Mesendoderm (in vitro differentiated cells): ENCODE results near the gene UBAC1.
"Not testable (repeated sequence)": the region's sequence is repeated elsewhere in the genome, so short reads cannot be mapped to it uniquely, and the experiment has no call there.

Experiments used
- DNase-seq: peaks from one replicate; pipeline ENCODE4 v3.0.0; 2013
- H2AK5ac ChIP-seq: 2 replicates; pipeline ENCODE4 v1.6.1; 2013; ENCODE audit warnings: low read length, inconsistent platforms
- H2BK120ac ChIP-seq: 2 replicates; pipeline ENCODE4 v1.6.1; 2013; ENCODE audit warnings: low read depth, mild to moderate bottlenecking, low read length, moderate library complexity, mixed read lengths
- H2BK15ac ChIP-seq: replicated peaks from 2 replicates; pipeline ENCODE4 v1.6.1; 2013; ENCODE audit warnings: low read depth, mild to moderate bottlenecking, moderate library complexity
- H2BK5ac ChIP-seq: 2 replicates; pipeline ENCODE4 v1.6.1; 2013; ENCODE audit warnings: low read length, inconsistent platforms
- H3K18ac ChIP-seq: 2 replicates; pipeline ENCODE4 v1.6.1; 2013; ENCODE audit warnings: mild to moderate bottlenecking, low read length, mixed read lengths
- H3K23ac ChIP-seq: one replicate; pipeline ENCODE4 v1.6.1; 2013; ENCODE audit warnings: low read length
- H3K27ac ChIP-seq: 2 replicates; pipeline ENCODE4 v1.5.1; 2013; ENCODE audit warnings: low read depth, mild to moderate bottlenecking, inconsistent platforms, low read length, moderate library complexity
- H3K27me3 ChIP-seq: 2 replicates; pipeline ENCODE4 v1.6.1; 2013; ENCODE audit warnings: low read length, control low read depth, mild to moderate bottlenecking, inconsistent platforms; ENCODE audit not compliant: insufficient read depth, poor library complexity
- H3K36me3 ChIP-seq: 2 replicates; pipeline ENCODE4 v1.6.1; 2013; ENCODE audit warnings: low read length, inconsistent platforms; ENCODE audit not compliant: control insufficient read depth, insufficient read depth
- H3K4ac ChIP-seq: one replicate; pipeline ENCODE4 v1.6.1; 2013; ENCODE audit warnings: low read depth, mild to moderate bottlenecking, low read length, moderate library complexity
- H3K4me1 ChIP-seq: 2 replicates; pipeline ENCODE4 v1.6.1; 2013; ENCODE audit warnings: low read depth, low read length, inconsistent platforms; ENCODE audit not compliant: control insufficient read depth
- H3K4me2 ChIP-seq: 2 replicates; pipeline ENCODE4 v1.6.1; 2013; ENCODE audit warnings: low read length
- H3K4me3 ChIP-seq: 2 replicates; pipeline ENCODE4 v1.5.1; 2013; ENCODE audit warnings: mild to moderate bottlenecking, low read length
- H3K56ac ChIP-seq: one replicate; pipeline ENCODE4 v1.6.1; 2013; ENCODE audit warnings: low read length
- H3K79me1 ChIP-seq: 2 replicates; pipeline ENCODE4 v1.6.1; 2013; ENCODE audit warnings: low read length, inconsistent platforms
- H3K79me2 ChIP-seq: 2 replicates; pipeline ENCODE4 v1.6.1; 2013; ENCODE audit warnings: mild to moderate bottlenecking, low read length; ENCODE audit not compliant: control insufficient read depth, insufficient read depth
- H3K9ac ChIP-seq: 2 replicates; pipeline ENCODE4 v1.6.1; 2013; ENCODE audit warnings: low read length, inconsistent platforms
- H4K5ac ChIP-seq: one replicate; pipeline ENCODE4 v1.6.1; 2013; ENCODE audit warnings: low read length
- H4K8ac ChIP-seq: one replicate; pipeline ENCODE4 v1.6.1; 2013; ENCODE audit warnings: low read depth, mild to moderate bottlenecking, control low read depth, low read length, moderate library complexity
- WGBS: extraction: QIAGEN DNeasy Blood & Tissue Kit; methylation state at CpG from one replicate; pipeline ENCODE4 v1.1.7; 2013; ENCODE audit warnings: low lambda C conversion rate, missing lambda C conversion rate; ENCODE audit not compliant: insufficient coverage; ENCODE audit errors: extremely low coverage; 5-methylcytosine and 5-hydroxymethylcytosine counted together

The UBAC1 gene

DNA sequence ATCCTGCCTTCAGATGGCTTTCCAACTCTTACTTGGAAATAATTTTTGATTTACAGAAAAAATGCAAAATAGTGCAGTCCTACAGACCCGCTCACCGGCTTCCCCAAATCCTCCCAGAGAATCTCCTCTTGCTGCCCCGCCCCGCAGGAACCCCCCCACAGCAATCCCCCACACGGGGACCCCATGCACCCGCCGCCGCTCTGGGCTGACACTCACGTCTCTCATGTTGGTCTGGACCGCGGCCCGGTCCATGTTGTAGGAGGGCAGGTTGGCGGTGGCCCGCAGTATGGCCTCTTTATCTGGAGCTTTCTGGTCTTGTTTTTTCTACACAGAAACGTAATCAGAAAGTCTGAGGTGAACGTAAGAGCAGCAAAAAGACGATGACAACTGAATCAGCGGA lies 13.6 kb downstream of the UBAC1 start:
- no peaks in the 10 kb centered on the region for H3K27me3 ChIP-seq
- H3K23ac ChIP-seq, result no peak overlapping the region
- no peak overlapping the region for H4K5ac ChIP-seq
- no peak overlapping the region for H3K4me2 ChIP-seq
- H3K79me1 ChIP-seq, result no peaks in the 10 kb centered on the region
- no peak overlapping the region for H2AK5ac ChIP-seq
- DNase-seq, result no peak
- H3K18ac ChIP-seq, result no peak overlapping the region
- H2BK5ac ChIP-seq, result no peak overlapping the region
- H3K9ac ChIP-seq, result no peak overlapping the region
- no peaks in the 10 kb centered on the region for H3K4me1 ChIP-seq
- no peak overlapping the region for H3K4ac ChIP-seq
- no peaks in the 10 kb centered on the region for H3K79me2 ChIP-seq
- WGBS, result no CpG with 5 or more reads among the region's 18 CpGs
- no peak overlapping the region for H2BK15ac ChIP-seq
- no peak overlapping the region for H2BK120ac ChIP-seq
- peaks cover 13% of the 10 kb centered on the region for H3K36me3 ChIP-seq
- H3K56ac ChIP-seq, result no peak overlapping the region
- no peak overlapping the region for H3K27ac ChIP-seq
- H4K8ac ChIP-seq, result no peak overlapping the region
- no peak overlapping the region for H3K4me3 ChIP-seq

DNA sequence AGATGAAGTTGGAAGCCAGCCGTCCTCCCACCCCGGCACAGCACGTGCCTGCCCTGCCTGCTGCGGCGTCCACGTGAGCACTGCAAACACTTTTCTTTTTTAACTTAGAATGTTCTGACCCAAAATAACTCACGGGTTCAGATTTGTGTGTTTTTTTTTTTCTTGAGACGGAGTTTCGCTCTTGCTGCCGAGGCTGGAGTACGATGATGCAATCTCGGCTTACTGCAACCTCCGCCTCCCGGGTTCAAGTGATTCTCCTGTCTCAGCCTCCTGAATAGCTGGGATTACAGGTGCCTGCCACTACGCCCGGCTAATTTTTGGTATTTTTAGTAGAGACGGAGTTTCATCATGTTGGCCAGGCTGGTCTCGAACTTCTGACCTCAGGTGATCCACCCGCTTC lies 14.1 kb downstream of the UBAC1 start:
- H3K36me3 ChIP-seq, H3K4me2 ChIP-seq, H2AK5ac ChIP-seq, H2BK15ac ChIP-seq, H3K27me3 ChIP-seq, H3K79me1 ChIP-seq, H3K4me1 ChIP-seq, H4K8ac ChIP-seq, H2BK120ac ChIP-seq, H3K18ac ChIP-seq, H3K27ac ChIP-seq, H3K79me2 ChIP-seq, H2BK5ac ChIP-seq, H3K4ac ChIP-seq, DNase-seq, H3K4me3 ChIP-seq, H3K56ac ChIP-seq, H3K23ac ChIP-seq, H4K5ac ChIP-seq, H3K9ac ChIP-seq: not testable (repeated sequence)
- WGBS, result no CpG with 5 or more reads among the region's 19 CpGs

DNA sequence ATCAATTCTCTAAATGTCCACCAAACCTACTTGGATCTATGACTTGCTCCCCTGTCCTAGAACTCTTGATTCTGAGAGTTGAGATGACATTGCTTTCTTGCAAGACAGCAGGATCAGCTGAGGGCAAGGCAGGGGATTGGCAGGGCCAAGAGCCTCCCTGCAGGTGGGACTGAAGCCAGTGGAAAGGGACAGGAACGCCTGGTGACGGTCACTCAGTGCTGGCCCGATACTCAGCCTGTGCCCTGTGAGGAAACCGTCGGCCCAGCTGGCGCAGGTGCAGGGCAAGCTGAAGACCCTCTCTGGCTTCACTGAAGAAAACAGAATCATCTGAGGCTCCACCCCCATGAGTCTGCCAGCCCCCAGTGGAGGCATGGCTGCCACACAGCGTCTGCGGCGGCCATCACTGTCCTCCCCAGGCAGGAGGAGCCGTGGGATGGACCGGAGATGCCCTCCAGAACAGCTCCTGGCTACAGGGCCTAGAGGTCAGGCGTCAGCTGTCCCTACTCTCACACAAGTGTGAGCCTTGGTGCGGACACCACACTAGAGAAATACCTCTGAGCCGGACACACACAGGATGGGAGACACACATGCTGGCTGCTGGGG lies 14.7 kb downstream of the UBAC1 start:
- WGBS, result no CpG with 5 or more reads among the region's 14 CpGs
- Histone ChIP-seq H3K56ac (no peak overlapping the region), H3K27ac (no peak overlapping the region), H3K36me3 (peaks cover 10% of the 10 kb centered on the region), H3K4ac (no peak overlapping the region), H3K4me1 (no peaks in the 10 kb centered on the region), H3K4me3 (no peak overlapping the region), H3K18ac (no peak overlapping the region), H3K27me3 (no peaks in the 10 kb centered on the region), H4K5ac (no peak overlapping the region), H3K4me2 (no peak overlapping the region), H2BK5ac (no peak overlapping the region), H3K23ac (no peak overlapping the region), H3K9ac (no peak overlapping the region), H3K79me2 (no peaks in the 10 kb centered on the region), H3K79me1 (no peaks in the 10 kb centered on the region), H2BK15ac (no peak overlapping the region), H2AK5ac (no peak overlapping the region), H2BK120ac (no peak overlapping the region), H4K8ac (no peak overlapping the region)
- no peak for DNase-seq

DNA sequence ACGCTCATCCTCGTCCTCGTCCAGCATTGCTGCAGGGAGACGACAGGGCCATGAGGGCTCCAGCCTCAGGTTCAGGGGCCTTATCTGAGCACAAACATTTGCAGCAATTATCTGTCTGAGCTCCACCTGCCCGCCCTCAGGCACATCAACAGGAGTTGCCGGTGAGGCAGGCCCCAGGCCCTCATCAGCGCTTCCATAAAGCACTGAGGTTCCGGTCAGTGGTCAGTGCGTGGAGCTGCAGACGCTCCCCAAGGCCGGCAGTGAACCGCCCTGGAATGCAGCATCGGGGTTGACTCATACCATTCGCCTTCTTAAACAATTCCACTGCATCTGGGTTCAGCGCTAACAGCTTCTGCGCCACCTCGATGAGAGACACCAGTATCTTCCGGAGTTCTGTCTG lies 15.2 kb downstream of the UBAC1 start:
- no peak overlapping the region for H2BK120ac ChIP-seq
- no peaks in the 10 kb centered on the region for H3K4me1 ChIP-seq
- H3K4me3 ChIP-seq, result no peak overlapping the region
- no peak overlapping the region for H3K56ac ChIP-seq
- H3K79me1 ChIP-seq, result no peaks in the 10 kb centered on the region
- no peaks in the 10 kb centered on the region for H3K27me3 ChIP-seq
- no peak for DNase-seq
- H3K36me3 ChIP-seq, result peaks cover 10% of the 10 kb centered on the region
- H3K79me2 ChIP-seq, result no peaks in the 10 kb centered on the region
- H3K4ac ChIP-seq, result no peak overlapping the region
- no peak overlapping the region for H3K4me2 ChIP-seq
- H4K5ac ChIP-seq, result no peak overlapping the region
- no peak overlapping the region for H3K27ac ChIP-seq
- no CpG with 5 or more reads among the region's 18 CpGs for WGBS
- H4K8ac ChIP-seq, result no peak overlapping the region
- H3K23ac ChIP-seq, result no peak overlapping the region
- H2BK15ac ChIP-seq, result no peak overlapping the region
- no peak overlapping the region for H2AK5ac ChIP-seq
- H2BK5ac ChIP-seq, result no peak overlapping the region
- no peak overlapping the region for H3K9ac ChIP-seq
- no peak overlapping the region for H3K18ac ChIP-seq

DNA sequence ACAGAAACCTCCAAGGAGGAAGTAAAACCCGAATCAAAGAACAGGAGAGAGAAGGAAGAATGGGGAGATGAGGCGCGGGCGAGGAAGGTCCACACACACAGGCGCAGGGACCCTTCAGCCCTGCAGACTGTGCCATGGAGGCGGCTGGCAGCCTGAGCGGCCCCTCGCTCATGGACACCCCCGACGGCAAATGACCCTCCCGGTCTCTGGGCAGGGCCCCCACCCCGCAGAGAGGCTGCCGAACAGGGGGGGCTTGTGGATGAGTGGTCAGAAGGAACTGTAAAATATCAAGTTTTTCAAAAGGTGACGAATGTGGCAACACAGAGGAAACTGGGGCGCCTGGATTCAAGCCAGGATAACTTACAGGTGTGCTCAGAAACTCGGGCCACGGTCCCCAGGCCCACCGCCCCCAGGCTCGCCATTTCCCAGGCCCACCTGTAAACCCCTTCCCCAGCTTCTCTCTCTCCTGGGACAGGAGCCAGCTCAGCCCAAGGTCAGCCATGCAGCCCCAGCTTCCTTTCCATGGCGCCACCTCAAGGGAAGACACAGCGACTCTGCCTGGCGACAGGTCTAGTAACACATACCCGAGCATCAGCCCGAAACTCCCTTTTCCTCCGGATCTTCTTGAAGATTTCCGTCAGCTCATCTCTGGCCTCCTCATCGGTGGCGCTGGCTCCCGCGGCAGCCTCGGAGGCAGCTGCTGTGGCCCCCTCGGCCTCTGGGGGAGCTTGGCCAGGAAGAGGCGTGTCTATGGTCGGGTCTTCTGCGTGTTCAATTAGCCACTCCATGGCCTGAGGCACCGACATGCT lies 16.5 kb downstream of the UBAC1 start:
- Histone ChIP-seq H3K36me3 (peaks cover 10% of the 10 kb centered on the region), H2AK5ac (no peak overlapping the region), H3K4me2 (no peak overlapping the region), H3K79me2 (no peaks in the 10 kb centered on the region), H3K27me3 (no peaks in the 10 kb centered on the region), H4K8ac (no peak overlapping the region), H3K18ac (no peak overlapping the region), H3K4me1 (no peaks in the 10 kb centered on the region), H3K4me3 (no peak overlapping the region), H3K27ac (no peak overlapping the region), H3K9ac (no peak overlapping the region), H3K79me1 (no peaks in the 10 kb centered on the region), H3K56ac (no peak overlapping the region), H3K23ac (no peak overlapping the region), H4K5ac (no peak overlapping the region), H2BK15ac (no peak overlapping the region), H2BK120ac (no peak overlapping the region), H3K4ac (no peak overlapping the region), H2BK5ac (no peak overlapping the region)
- WGBS, result no CpG with 5 or more reads among the region's 36 CpGs
- DNase-seq, result no peak
